ENCODE measurements around the gene GLT1D1.

DNA sequence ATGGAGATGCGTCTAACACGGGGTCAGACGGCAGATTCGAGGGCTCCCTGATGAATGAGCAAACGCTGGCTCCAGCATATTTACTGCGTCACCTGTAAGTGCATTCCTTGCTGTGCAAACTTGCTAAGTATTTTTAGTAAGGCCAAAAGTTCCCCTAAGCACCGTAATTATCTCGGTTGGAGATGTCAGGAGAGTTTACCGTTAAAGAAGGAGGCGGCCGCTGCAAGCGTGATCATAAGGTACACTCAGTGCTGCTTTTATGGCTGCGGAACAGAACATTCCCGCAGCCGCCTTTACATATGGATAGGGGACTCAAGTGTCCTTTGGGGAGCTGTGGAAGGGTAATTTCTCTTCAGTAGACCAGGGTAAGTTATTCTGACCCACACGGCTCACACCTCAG is 175.6 kb downstream of the GLT1D1 start:
- TF ChIP-seq, protein P1, sequence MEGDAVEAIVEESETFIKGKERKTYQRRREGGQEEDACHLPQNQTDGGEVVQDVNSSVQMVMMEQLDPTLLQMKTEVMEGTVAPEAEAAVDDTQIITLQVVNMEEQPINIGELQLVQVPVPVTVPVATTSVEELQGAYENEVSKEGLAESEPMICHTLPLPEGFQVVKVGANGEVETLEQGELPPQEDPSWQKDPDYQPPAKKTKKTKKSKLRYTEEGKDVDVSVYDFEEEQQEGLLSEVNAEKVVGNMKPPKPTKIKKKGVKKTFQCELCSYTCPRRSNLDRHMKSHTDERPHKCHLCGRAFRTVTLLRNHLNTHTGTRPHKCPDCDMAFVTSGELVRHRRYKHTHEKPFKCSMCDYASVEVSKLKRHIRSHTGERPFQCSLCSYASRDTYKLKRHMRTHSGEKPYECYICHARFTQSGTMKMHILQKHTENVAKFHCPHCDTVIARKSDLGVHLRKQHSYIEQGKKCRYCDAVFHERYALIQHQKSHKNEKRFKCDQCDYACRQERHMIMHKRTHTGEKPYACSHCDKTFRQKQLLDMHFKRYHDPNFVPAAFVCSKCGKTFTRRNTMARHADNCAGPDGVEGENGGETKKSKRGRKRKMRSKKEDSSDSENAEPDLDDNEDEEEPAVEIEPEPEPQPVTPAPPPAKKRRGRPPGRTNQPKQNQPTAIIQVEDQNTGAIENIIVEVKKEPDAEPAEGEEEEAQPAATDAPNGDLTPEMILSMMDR (IDR thresholded peaks at IDR 0.05) = no peak
- TF ChIP-seq POLR2A (IDR thresholded peaks at IDR 0.05) = no peak
- no peak for TF ChIP-seq POLR2AphosphoS5 (IDR thresholded peaks at IDR 0.05)
